AG10803 (cell line): ENCODE data around the gene PACS2.
"Not testable (repeated sequence)": the region's sequence is repeated elsewhere in the genome, so short reads cannot be mapped to it uniquely, and the experiment has no call there.

Experiments used
- DNase-seq: peaks from one replicate; pipeline ENCODE4 v3.0.0; 2010; ENCODE audit warnings: low read depth
- H3K4me3 ChIP-seq: 2 replicates; pipeline ENCODE4 v1.5.1; 2011; ENCODE audit warnings: mild to moderate bottlenecking, low read length, control low read depth
- TF ChIP-seq, protein P1 (sequence below): conservative IDR thresholded peaks from 2 replicates; pipeline ENCODE4 v1.5.1; 2011; ENCODE audit warnings: mild to moderate bottlenecking, low read length, control low read depth, inconsistent platforms

The PACS2 gene

DNA sequence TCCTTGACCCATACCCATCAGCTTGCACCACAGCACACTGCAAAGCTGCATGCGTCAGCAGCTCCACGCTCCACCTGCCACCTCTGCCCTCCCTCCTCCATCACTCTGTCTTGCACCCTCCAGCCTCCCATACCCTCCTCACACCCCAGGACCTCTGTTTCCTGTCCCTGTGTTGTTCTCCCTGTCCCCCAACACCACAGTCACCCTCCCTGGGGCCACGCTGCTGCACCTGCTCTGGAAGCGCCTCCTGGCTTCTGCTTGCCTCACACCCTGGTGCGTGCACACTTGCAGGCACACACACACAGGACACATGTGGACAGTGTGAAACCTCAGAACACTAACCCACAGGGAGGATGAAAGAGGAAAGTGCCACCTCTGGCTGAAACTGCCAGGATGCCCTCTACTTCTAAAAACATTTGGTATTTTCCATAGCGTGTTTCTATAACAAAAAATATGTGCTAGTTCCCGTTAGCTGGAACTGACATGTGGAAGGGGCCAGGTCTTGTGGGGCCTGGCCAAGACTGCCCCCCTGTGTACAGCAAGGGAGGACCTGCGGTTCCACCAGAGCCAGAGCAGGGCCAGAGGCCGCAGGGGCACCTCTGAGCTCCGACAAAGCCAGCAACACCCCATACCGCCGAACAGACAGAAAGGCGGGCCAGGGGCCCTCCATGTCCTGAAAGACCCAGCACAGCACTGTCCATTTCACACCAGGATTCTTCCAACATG lies 23.8 kb upstream of the PACS2 start:
- DNase-seq: no peak
- H3K4me3 ChIP-seq: no peak overlapping the region
- TF ChIP-seq, protein P1, sequence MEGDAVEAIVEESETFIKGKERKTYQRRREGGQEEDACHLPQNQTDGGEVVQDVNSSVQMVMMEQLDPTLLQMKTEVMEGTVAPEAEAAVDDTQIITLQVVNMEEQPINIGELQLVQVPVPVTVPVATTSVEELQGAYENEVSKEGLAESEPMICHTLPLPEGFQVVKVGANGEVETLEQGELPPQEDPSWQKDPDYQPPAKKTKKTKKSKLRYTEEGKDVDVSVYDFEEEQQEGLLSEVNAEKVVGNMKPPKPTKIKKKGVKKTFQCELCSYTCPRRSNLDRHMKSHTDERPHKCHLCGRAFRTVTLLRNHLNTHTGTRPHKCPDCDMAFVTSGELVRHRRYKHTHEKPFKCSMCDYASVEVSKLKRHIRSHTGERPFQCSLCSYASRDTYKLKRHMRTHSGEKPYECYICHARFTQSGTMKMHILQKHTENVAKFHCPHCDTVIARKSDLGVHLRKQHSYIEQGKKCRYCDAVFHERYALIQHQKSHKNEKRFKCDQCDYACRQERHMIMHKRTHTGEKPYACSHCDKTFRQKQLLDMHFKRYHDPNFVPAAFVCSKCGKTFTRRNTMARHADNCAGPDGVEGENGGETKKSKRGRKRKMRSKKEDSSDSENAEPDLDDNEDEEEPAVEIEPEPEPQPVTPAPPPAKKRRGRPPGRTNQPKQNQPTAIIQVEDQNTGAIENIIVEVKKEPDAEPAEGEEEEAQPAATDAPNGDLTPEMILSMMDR: no peak

DNA sequence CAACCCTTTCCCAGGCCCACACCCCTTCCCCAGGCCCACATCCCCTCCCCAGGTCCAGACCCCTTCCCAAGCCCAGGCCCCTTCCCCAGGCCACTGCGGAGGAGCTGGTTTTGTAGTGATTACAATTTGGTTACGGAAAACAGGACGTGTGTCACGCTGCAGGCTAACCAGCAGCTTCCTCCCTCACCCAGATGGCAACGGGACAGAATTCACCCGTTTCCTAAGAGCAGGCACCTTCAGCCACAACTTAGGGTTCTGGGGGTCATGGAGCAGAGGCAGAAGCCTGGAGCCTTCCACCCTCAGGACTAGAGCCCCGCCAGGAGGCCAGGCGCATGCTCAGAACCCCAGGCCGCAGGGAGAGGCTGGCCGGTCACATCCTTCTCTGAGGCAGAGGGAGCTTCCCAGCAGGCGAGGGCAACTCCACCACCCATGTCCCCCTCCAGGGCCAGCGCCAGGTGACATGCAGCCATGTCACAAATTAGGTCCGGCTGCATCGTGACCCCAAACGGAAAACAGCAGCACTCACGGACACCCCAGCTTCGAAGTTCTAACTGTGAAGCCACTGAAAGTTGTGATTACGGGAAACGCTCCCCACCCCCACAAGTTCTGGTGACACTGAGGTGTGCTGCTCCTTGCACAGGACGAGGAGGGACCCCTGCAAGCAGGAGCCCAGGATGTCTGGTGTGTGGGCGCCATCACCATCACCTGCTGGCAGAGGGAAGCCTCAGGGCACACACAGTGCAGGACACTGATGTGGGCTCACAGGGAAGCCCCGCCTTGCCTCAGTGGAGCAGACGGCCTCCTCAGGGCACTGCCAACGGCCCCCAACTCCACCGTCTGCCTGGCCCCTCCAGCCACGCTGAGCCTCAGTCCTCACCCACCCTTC lies 21.5 kb upstream of the PACS2 start:
- no peak overlapping the region for H3K4me3 ChIP-seq
- DNase-seq: no peak
- TF ChIP-seq, protein P1: no peak

DNA sequence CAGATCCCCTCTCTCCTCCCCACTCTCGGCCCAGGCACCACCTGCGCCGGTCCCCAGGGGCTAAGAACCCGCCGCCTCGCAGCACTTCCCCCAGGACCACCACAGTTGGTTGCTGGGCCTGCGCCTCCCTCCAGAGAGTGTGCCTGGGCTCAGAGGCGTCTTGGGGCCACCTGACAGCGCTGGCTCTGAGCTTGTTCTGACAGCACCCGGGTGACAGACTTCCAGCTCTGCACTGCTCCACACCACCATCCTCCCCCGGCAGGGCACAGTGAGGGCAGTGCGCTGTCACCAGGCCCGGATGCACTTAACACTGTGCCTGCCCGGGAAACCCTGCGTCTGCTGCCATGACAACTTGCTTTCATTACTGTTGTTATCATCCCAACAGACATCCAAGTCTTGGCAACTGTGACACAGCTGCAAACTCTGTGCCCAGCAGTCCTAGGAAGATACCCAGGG lies 20.4 kb upstream of the PACS2 start:
- DNase-seq: peak; percentile 63
- no peak overlapping the region for H3K4me3 ChIP-seq
- TF ChIP-seq, protein P1: no peak

DNA sequence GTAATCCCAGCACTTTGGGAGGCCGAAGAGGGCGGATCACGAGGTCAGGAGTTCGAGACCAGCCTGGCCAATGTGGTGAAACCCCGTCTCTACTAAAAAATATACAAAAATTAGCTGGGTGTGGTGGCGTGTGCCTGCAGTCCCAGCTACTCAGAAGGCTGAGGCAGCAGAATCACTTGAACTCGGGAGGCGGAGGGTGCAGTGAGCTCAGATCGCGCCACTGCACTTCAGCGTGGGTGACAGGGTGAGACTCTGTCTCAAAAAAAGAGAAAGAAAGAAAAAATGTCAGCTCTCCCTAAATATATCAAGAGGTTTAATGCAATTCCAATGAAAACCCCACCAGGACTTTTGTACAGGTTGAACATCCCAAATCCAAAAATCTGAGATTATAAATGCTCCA lies 17.2 kb upstream of the PACS2 start:
- not testable (repeated sequence) for H3K4me3 ChIP-seq, DNase-seq

DNA sequence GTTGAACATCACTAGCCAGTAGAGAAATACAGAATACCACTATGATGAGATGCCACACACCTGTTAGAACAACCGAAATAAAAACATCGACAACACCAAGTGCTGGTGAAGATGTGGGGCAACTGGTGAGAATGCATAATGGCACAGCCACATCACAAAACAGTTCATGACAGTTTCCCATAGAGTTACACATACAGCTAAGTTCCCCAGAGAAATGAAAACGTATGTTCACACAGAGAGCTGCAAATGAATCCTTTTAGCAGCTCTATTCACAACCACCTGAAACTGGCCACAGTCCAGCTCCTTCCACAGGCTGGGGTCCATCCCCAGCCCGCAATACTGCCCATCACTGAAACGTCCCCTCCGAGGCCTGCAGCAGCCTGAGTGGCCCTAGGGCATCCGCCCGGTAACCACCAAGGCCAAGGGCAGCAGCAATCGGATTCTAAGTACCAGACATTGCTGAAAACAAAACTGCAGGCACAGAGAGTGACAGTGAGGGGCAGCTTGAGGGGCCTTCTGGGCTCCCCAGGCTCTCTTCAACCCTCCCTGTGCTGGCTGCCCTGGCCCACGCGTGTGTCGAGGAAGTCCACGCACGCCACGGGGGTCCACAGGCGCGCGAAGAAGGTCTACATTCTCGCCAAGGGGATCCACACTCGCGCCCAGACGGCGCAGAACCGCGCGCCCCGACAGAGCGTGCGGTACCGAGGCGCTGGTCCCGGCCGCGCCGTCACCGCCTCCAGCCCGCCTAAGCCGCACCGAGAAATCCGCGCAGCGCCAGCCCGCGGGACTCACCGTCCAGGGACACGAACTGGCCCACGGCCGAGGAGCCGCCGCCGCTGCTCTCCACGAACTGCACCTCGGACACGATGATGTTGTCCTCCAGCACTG lies 14.7 kb upstream of the PACS2 start:
- peak overlapping the region; percentile 81 for H3K4me3 ChIP-seq
- TF ChIP-seq, protein P1: no peak
- DNase-seq: no peak

DNA sequence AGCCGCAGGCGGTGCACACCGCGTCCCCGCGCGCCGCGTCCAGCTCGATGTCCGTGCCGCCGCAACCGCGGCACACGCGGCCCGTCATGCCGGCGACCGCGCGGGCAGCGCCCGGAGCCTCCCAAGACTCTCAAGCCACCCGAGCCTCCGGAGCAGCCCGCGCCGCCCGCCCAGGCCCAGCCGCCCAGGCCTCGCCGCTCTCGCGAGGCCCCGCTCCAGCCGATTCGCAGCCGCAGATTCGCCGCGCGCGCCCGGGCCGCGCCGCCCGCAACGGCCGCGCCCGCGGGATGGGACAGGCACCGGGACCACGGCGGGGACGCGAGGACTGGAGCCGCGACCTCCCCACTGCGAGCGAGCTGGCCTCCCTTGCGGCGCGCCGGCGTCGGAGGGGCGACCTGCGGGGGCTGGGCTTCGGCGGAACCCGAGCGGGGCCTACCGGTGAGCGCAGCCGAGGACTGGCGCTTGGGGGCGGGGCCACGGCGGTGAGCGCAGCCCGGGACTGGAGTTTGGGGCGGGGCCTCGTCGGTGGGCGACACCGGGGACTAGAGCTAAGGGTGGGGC lies 13.9 kb upstream of the PACS2 start, which contains the start of gene BRF1:
Gene BRF1 (minus strand): TSS at position 460 of the 561 bp plus-strand sequence. CDS start 372 bp downstream, at position 88.
- TF ChIP-seq, protein P1: no peak
- peak; percentile 89 for DNase-seq
- H3K4me3 ChIP-seq: peak within 1 kb of the TSS; percentile 81
